NK-92 (cell line): Measurements from ENCODE around the gene JAKMIP1.

Experiments
- DNase-seq: peaks from one replicate; lab custom pipeline; 2025; ENCODE audit not compliant: unreplicated experiment; lab: John Stamatoyannopoulos, UW

JAKMIP1 gene

DNA sequence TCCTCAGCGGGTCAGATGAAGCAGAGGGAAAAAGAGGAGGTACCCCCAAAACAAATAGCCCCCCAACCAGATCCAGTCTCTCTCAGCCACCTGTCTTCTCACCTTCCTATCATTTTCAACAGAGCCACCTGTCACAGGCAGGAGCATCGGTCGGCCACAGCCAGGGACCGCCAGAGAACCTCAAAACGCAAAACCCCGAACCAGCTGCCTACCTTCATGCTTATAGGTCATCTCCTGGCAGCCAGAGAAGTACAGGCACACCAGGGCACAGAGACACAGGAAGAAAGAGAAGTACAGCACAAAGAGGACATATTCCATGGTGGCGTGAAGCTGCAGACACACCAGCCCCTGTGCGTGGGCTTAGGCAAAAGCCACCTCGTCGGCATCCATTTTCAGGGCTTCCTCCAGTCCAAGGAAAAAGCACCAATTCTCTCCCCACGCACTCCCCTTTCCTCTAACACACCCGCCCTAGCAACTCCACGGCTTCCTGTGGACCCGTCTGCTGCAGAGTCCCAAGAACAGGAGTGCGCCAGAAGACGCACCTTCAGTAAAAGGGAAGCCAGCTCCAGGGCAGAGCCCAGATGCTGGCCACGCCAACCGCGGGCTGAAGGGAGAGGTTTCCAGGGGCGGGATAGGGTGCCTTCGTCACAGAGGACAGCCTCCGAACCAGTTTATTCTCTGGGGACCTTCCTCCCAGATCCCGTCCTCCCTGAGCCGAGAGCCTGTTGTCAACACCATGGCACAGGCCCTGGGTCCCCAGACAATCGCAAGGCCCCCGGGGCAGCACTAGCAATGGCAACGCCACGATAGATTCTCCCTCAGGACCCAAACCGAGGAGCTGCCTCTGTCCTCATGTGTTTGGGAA, 130.3 kb downstream of the JAKMIP1 start:
- DNase-seq = no peak

DNA sequence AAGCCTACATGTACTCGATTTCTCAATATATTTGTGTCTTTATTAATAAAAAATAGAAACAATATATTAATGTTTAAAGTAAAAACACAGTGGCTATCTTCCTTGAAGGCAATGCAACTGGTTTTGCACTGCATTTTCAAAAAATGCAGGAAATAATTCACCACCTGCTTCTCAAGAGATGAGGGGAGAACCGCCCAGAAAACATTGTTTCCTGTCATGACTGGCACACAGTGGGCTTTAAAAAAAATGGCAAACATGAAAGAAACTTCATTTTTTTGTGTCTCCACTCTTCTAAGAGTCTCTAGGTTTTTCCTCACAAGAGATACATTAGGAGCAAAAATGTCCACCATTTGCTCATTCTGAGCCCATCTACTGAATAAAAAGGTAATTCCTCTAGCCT, 131.4 kb downstream of the JAKMIP1 start:
- no peak for DNase-seq

DNA sequence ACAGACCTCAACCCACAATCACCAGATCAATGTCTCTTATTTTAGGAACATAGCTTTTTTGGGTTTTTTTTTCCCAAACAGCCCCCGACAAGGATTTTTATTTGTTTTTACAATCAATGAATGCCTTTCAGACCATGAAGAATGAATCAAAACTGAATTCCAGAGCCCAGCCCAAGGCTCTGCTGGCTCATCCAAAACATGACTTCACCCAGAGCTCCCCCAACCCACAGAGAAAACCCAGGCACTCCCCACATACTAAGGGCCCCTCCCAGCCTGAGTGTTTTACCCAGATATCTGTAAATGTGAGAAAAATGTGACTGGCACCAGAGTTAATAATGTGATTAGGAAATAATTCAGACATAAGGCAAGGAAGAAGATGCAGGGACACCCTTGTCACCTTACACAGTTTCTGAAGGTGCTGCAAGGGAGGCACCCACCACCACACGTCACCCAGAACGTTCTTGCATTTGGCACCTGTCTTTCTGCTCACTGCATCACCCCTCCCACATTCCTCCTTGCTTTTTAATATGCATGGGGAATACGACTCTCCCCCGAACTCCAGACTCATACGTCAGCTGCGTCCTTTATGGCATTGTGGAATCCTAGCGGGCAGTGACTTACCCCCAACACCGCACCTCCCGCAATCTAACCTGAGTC, 134.3 kb downstream of the JAKMIP1 start:
- DNase-seq = no peak

DNA sequence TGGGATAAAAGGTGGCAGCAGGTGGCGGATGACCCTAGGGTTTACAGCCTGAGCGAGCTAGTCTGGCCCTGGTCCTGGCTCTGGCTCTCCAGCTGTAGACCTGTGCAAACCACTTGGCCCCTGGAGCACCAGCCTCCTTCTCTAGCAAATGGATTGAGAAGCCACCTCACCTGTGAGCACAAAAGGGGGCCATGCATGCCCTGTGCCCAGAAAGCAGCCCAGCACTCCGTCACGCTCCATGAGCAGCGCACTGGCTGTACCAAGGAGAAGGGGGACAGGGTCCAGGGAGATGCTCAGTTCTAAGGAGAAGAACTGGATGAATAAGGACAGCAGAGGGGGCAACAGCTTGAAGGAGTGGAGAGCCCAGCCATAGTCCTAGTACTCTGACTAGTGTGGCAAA, 135.2 kb downstream of the JAKMIP1 start:
- DNase-seq = no peak

DNA sequence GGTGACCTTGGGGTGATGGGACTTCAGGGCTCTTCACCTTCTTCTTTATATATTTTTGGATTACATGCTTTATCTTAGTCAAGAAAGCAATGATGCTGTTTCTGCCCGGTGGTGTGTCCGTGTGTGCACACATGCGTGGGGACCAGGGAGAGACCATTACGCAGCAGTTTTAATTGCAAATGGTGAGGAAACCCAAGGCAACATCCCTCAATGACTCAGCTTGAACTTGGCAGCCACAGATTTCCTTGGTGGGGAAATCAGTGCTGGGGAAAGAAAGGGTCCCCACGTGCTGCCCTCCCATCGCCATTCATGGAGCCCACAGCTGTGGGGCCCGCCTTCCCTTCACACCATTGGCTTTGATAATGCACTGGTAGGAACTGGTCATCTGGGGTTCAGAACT, 136.0 kb downstream of the JAKMIP1 start:
- DNase-seq = no peak

DNA sequence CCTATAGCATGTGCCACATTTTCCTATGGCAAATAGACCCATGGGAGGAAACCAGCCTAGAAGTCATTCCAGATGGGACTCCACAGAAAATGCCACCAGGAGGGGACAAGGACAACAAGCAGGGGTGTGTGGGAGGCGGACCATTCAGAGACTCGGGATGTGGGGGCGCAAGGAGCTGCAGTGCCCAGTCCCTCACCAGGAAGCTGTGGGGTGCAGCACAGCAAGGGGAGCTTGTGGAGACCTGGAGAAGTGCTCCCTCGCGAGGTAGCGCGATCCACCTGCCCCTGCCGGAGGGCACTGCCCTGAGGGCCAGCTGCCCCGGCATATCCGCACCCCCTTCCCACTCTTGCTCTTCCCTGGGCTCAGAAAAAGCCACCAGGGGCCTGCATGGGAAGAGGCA, 136.7 kb downstream of the JAKMIP1 start:
- no peak for DNase-seq

DNA sequence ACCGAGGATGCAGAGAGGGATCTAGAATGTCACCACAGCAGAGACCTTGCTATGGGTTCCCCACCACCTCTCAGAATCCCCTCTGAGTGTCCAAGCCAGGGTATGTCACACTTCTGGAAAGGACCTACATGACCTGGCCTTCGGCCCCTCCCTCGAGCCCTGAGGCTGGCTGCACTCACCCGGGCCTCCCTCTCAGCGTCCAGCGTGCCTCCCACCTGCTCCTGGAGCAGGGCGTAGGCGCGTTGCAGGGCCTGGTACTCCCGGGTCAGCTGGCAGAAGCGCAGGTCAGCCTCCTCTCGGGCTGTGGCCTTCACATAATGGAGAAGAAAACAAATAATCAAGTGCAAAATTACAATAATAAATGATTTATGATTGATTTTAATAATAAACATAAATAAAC, 138.2 kb downstream of the JAKMIP1 start:
- no peak for DNase-seq

DNA sequence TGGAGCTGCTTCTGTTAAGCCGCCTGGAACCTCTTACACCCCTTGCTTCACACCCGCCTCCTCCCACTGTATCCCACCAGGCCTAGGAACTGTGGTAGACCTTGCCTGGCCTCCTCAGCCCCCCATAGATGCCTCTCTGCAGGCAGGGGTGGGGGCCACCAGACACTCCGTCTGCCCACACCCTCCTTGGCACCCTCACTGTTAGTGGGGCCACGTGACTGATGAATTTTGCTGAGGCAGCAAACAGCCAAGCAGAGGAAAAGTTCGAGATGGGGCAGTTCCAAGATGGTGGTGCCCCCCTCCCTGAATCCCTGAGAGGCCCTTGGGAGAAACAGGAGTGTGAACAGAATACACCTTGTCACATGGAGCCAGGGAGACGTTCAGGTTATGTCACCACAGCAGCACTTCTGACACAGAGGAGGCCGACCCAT, 141.0 kb downstream of the JAKMIP1 start:
- DNase-seq = no peak

DNA sequence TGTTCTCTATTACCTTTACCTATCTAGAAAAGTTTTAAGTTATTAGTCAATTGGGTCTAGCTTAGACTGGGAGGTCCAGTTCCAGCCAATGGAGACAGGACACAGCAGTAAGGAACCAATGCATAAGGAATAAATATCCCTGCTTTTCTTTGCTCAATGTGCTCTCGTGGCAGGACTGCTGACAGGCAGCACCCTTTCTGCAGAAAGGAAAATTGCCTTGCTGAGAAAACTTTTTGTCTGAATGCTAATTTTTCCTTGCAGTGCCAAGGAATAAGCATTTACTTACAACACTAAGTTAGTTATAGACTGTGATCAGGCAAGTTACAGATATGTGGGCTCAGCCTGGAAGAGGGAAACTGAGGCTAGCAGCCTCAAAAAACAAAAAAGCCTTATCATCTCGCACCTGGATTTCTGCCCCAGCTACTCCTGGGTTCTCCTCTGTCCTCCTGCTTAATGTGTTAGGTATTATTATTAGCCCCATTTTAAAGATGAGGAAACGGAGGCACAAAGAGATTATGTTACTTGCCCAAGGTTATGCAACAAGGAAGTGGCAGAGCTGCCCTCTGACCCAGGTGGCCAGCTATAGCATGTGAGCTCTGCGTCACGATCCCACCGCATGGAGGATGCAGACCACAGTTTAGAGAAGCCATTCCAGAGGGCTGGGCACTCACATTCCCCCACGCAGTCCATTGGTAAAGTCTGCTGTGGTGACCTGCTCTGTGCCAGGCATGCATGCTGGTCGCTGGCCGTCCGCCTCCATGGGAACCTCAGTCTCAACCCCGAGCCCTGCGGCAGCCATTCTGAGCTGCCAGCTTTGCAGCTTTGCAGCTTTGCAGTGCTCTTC, 141.6 kb downstream of the JAKMIP1 start:
- DNase-seq = no peak

DNA sequence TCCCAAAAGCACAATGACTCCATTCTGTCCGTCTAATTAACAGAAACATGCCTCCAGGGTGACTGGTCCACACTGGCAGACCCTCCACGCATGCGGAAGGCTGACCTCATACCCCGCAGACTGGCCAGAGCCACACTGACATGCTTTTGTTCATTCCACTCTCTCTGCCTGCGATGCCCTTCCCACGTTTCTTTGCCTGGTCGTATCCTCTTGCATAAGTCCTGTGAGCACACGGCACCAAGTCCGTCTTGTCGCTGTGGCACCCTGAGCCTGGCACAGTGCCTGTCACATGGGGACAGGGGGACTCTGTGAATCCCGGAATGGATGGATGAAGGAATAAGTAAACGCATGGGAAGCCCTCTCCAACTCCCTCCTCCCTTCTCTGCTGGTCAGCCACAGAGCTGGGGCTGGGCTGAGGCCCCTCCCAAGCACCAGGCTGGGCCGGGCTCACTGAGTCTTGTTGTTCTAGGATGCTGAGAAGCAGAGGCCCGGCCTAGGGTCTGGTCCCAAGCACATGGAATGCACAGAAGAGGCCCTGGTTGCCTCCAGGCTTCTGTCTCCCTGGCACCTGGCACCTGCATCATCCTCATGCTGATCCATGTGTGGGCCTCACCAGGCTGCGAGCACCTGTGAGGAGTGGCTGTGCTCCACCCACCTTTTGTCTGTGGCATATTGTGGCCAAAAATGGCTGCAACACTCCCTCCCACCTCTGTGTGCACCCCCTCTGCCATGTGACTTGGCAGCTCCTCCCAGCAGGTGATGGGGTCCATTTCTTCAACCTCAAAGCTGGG, 143.2 kb downstream of the JAKMIP1 start:
- no peak for DNase-seq

DNA sequence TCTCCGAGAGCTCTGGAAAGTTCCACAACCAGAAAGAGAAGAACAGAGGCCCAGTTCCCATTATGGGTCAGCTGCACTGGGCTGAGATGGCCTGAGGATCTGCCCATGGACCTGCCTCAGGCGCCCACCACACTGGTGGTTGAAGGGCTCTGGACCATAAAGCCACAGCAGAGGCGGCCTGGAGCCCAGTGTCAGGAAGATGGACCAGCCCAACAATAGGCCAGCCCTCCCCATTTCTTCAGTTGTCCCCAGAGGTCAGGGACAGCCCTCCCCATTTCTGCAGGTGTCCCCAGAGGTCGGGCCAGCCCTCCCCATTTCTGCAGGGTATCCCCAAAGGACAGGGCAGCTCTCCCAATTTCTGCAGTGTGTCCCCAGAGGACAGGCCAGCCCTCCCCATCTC, 144.9 kb downstream of the JAKMIP1 start:
- no peak for DNase-seq

DNA sequence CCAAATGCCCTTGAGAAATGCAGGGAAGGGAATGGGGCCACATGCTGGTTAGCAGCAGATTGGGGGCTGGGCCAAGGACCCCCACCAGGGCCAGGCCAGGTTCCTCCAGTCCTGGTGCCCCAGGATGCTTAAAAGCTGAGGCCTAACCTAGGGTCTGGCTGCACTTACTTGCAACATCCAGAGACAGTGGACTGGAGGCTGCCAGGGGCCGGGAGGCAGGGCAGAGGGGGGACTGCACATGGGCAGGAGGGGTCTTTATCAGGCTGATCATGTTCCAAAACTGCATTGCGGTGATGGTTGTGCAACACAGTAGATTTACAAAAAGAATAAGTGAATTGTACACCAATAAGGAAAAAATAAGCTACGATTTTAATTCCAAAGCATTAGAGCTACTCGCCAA, 145.3 kb downstream of the JAKMIP1 start:
- DNase-seq = no peak

DNA sequence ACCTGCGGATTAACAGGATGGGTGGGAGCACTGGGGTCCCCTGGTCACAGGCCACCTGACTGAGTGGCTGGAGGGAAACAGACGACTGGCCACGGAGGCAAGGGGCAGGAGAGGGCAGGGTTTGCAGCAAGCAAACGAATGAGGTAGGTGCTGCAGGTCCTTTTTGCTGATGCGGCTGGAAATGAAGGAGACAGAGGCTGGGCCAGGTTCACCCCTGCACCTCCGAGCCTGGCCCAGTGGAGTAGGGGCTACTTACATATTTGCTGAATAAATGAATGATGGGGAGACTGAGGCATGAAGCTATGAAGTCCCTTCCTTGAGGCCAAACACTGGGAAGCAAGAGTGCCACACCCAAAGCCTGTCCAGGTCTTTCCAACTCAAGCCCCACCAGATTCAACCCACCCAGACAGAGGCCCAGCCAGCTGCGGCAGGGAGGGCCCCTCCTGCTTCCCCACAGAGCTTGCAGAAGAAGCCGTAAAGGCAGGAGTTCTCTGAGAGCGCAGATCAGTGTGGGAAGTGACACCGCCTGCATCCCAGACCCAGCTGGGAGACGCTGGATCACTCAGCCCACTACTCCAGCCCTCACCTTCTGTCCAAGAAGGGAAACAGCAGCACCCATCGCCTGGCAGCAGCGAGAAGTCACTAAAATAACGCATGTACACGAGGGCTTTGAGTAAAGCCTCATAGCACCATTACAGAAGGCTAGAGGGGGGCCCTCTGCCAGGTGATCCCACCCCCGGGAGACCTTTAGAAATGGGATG, 146.0 kb downstream of the JAKMIP1 start:
- no peak for DNase-seq

DNA sequence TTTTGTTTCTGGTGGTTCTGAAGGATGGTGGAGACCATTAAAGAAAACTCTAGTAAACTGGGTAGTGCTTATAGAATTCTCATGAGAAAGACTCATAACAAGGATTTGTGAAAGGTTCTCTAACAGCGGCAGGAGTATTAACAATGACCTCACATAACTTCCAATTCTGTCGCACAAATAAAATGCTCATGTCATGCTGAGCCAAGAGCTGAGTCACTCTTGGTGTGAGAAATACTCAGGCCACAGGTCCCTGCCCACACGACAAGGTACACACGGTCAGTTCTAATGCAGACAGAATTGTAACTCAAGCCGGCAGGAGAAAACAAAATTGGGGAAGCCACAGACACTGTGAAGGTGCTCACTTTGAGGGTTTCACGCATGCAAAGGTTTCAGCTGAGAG, 147.7 kb downstream of the JAKMIP1 start:
- no peak for DNase-seq

DNA sequence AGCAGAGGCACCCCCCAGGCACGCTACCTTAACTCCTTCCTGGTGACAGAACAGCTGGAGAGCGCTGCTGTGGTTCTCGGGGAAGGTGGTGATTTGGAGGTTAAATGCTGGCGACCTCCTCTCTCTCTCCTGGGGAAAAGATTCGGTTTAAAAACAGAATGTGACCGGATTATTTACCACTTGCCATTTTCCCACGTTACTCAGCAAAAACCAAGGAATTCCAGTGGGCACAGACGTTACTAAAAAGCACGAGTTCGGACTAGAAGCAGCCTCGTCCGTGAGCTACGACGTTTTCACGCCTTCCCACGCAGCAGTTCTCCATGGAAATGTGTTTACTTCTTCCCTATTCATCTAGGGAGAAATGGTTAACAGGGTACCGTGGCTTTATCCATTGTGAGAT, 149.8 kb downstream of the JAKMIP1 start:
- no peak for DNase-seq

DNA sequence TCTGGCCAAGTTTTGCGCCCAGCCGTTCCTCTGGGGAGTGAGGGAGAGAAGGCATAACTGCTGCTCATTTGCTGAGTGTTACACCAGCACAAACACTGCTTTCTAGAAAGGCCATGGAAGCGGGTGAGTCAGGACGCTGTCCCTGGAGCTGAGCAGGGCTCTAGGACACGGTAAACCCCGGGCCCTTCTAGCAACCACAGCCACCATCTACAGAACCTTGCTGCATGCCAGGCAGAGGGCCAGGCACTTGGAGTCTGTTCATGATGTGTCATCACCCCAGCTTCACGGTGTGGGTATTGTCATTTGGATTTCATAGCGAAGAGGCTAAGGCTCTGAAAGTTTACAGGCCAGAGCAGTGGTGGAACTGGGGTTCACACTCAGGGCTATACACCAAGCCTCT, 150.4 kb downstream of the JAKMIP1 start:
- no peak for DNase-seq

DNA sequence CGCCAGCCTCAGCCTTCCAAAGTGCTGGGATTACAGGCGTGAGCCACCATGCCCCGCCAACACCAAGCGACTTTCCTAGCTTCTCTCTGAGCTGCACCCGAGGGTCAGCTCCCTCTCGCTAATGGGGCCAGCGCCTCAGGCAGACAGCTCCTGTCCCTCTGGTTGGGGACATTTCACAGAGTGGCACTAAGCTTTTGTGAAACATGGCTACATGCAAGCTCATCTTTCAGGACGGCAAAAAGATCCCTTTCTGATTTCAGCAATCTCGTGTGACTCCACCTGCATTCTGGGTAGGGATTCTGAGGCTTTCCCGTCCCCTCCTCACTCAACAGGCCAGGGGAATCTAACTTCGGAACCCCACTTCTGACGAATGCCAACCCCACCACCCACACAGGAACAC, 151.1 kb downstream of the JAKMIP1 start:
- DNase-seq = no peak

DNA sequence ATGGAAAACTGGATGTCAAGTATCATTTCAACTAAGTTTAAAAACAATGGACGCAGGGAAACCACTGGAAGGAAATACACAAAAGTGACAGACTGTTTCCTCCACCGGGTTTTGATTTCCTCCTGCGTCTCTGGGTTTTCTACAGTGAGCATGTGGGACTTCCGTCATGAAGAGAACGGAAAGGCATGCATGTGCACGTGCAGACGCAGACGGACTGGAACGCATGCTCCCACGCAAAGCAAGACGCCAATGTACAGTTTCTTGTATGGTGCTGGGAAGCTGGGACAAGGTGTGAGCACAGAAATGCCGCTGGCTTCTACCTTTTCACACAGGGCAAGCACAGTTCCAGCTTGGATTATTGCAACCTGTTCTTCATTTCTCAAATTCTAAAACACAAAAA, 151.8 kb downstream of the JAKMIP1 start:
- DNase-seq = no peak

DNA sequence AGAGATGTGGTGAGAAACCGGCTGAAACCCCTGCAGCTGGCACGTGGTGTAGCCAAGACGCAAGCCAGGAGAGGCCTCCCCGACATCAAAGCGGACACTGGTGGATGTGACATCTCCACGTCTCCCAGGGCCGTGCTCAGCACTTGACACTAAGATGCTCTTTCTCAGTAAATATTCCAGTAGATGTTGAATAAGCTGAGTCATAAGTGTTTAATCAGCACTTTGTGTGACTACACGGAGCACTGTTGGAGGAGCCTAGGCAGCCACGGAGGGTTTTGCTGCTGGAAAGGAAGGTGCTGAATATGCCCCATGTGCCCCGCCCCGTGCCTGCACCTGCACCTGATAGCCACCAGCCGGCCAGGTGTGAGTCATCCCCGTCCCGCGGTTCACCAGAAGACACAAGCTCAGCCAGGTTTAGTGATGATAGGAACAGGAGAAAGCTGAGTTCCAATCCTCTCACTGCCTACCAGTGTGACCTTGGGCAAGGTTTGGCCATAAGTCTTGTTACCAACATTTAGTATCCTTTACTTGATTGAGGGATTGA, 153.1 kb downstream of the JAKMIP1 start:
- DNase-seq = no peak
